Gastroesophageal sphincter (tissue), 4 donors: ENCODE measurements around the gene RAPGEF2. TPM values are rescaled to one million over a fixed set of nuclear protein-coding genes. Genes with fewer than 3 reads are reported as not detected.

Experiments used
- ATAC-seq: fragments of 150-250 bp; one replicate; pipeline ENCODE4 v1.9.1; 2016; ENCODE audit warnings: mild to moderate bottlenecking, moderate library complexity
- H3K27ac ChIP-seq, 4 donors: fragments of 200-600 bp; sonication (generic) in 3 of 4; 1 replicate in 3 of 4; 2 replicates in 1 of 4; pipeline ENCODE4 v1.5.1; 2016 to 2019
- H3K27me3 ChIP-seq: fragments of 200-600 bp; sonication (generic); one replicate; pipeline ENCODE4 v1.5.1; 2019
- H3K36me3 ChIP-seq, 2 donors: fragments of 200-600 bp; sonication (generic); one replicate each; pipeline ENCODE4 v1.5.1; 2019; ENCODE audit warnings: control low read depth in 1 of 2
- H3K4me1 ChIP-seq, 3 donors: fragments of 200-600 bp; sonication (generic); 1 replicate in 2 of 3; 2 replicates in 1 of 3; pipeline ENCODE4 v1.5.1; 2016 to 2019; ENCODE audit warnings: control low read depth in 2 of 3
- H3K4me3 ChIP-seq, 2 donors: fragments of 200-600 bp; sonication (generic); one replicate each; pipeline ENCODE4 v1.5.1; 2019; ENCODE audit warnings: mild to moderate bottlenecking in 1 of 2, moderate library complexity in 1 of 2
- H3K9me3 ChIP-seq, 3 donors: fragments of 200-600 bp; sonication (generic); one replicate each; pipeline ENCODE4 v1.5.1; 2017 to 2019; ENCODE audit warnings: control low read depth in 2 of 3
- EP300 ChIP-seq: sonication (generic); formaldehyde crosslinking; IDR thresholded peaks from one replicate; pipeline ENCODE4 v1.6.1; 2017; ENCODE audit warnings: antibody characterized with exemption, mild to moderate bottlenecking
- POLR2A ChIP-seq, 2 donors: fragments of 450-650 bp; IDR thresholded peaks; one replicate each; pipeline ENCODE4 v1.6.1; 2017; ENCODE audit warnings: antibody characterized with exemption in 2 of 2, mild to moderate bottlenecking in 2 of 2, moderate library complexity in 1 of 2
- POLR2AphosphoS5 ChIP-seq: sonication (generic); formaldehyde crosslinking; IDR thresholded peaks from one replicate; pipeline ENCODE4 v1.6.1; 2017; ENCODE audit warnings: antibody characterized with exemption
- WGBS, 2 donors: methylation state at CpG; one replicate each; pipeline ENCODE4 v1.1.5; 2018; ENCODE audit warnings: low coverage in 1 of 2; 5-methylcytosine and 5-hydroxymethylcytosine counted together
- total RNA-seq, 4 donors: library from RNA; depleted of rRNA; stranded (reverse); fragments of >200 nt; gene quantifications; one replicate each; pipeline ENCODE4 v1.1.0, GENCODE V29; 2016
- TF ChIP-seq, protein P1 (sequence below), 4 experiments: fragments of 200-600 bp in 2 of 4; fragments of 450-650 bp in 2 of 4; sonication (generic) in 1 of 4; IDR thresholded peaks; one replicate each; pipeline ENCODE4 v1.5.1; 2017 to 2019; ENCODE audit warnings: antibody characterized with exemption in 4 of 4, mild to moderate bottlenecking in 2 of 4, moderate library complexity in 2 of 4

Gene RAPGEF2
- total RNA-seq, 4 donors from 2014 or later: 49.5 to 67.5 (median 60.9) TPM

DNA sequence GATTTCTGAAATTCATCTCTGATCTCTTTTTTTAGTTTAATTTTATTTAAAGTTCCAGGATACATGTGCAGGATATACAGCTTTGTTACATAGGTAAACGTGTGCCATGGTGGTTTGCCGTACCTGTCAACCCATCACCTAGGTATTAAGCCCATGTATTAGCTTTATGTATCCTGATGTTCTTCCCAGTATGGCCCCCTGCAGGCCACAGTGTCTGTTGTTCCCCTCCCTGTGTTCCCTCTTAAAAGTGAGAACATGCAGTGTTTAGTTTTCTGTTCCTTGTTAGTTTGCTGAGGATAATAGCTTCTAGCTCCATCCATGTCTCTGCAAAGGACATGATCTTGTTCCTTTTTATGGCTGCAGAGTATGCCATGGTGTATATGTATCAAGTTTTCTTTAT, 153.2 kb downstream of the RAPGEF2 start:
- peaks cover 0 to 3% of the 10 kb centered on the region in 2 donors for H3K36me3 ChIP-seq
- H3K4me1 ChIP-seq: peaks cover 0 to 10% (median 5%) of the 10 kb centered on the region in 3 donors
- 90 to 94% methylated on average over 2 of the region's 2 CpGs for WGBS, 2 donors
- H3K9me3 ChIP-seq: no peaks in the 10 kb centered on the region
- no peak overlapping the region for H3K27ac ChIP-seq
- H3K27me3 ChIP-seq: no peaks in the 10 kb centered on the region
- no peak for ATAC-seq
- no peak overlapping the region for H3K4me3 ChIP-seq
- TF ChIP-seq POLR2A (IDR thresholded peaks at IDR 0.05) (no peak), EP300 (no peak), POLR2AphosphoS5 (no peak)
- TF ChIP-seq, protein P1, sequence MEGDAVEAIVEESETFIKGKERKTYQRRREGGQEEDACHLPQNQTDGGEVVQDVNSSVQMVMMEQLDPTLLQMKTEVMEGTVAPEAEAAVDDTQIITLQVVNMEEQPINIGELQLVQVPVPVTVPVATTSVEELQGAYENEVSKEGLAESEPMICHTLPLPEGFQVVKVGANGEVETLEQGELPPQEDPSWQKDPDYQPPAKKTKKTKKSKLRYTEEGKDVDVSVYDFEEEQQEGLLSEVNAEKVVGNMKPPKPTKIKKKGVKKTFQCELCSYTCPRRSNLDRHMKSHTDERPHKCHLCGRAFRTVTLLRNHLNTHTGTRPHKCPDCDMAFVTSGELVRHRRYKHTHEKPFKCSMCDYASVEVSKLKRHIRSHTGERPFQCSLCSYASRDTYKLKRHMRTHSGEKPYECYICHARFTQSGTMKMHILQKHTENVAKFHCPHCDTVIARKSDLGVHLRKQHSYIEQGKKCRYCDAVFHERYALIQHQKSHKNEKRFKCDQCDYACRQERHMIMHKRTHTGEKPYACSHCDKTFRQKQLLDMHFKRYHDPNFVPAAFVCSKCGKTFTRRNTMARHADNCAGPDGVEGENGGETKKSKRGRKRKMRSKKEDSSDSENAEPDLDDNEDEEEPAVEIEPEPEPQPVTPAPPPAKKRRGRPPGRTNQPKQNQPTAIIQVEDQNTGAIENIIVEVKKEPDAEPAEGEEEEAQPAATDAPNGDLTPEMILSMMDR (IDR thresholded peaks at IDR 0.05): no peak

DNA sequence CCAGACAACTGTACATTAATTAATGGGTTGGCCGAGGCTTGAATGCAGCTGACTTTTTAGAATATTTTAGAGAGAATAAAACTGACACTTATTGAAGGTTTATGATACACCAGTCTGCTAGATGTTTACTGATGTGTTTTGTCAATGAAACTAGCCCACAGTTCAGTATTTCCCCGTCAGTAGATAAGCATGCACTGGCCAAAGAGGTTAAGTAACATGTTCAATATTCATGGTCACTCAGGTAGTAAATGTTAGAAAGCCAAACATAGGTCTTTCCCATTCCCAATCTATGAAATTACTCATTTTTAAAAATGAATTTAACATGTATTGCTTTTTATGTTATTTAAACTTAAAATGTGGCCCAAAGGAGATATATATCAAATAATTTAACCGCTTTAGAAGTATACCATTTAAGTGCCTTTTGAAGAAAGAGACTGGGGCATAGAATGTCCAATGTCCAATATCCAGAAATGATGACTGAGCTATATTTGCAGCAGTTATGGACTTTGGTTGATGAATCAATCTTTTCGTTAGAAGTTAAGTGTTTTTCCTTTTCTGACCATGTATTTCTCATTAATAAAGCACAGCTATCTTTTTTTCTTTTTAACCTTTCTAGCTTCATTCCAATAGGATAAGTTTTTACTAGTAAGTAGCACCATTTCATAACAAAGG, 156.1 kb downstream of the RAPGEF2 start:
- H3K4me3 ChIP-seq: no peak overlapping the region
- no peaks in the 10 kb centered on the region for H3K36me3 ChIP-seq
- H3K4me1 ChIP-seq: no peaks in the 10 kb centered on the region
- ATAC-seq: no peak
- H3K9me3 ChIP-seq: no peaks in the 10 kb centered on the region
- TF ChIP-seq POLR2AphosphoS5: no peak
- no peak for TF ChIP-seq EP300
- TF ChIP-seq, protein P1 (IDR thresholded peaks at IDR 0.05): no peak
- 93 to 94% methylated on average over 4 of the region's 4 CpGs for WGBS, 2 donors
- no peak overlapping the region for H3K27ac ChIP-seq
- H3K27me3 ChIP-seq: no peaks in the 10 kb centered on the region

DNA sequence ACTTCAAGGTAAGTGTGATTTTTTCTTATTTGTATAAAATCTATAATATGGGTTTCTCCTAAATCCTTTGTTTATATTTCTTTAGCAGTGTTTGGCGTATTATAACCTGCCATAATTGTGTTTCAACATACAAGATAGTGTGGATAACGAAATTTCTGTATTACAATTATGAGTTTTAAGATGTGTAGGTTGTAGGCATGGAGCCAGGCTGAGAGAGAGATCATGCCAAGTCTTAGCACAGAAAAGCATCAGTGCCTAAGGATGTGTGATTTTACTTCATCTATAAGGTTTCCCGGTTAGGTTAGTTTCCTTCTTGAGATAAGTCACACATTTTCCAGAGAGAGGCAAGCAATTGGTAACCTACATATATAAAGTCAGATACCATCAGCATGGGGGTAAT, 161.2 kb downstream of the RAPGEF2 start:
- no peaks in the 10 kb centered on the region for H3K9me3 ChIP-seq
- ATAC-seq: no peak
- WGBS, 2 donors: 93 to 94% methylated on average over 3 of the region's 3 CpGs
- H3K4me3 ChIP-seq: no peak overlapping the region
- H3K27ac ChIP-seq: no peak overlapping the region
- no peaks in the 10 kb centered on the region for H3K36me3 ChIP-seq
- H3K4me1 ChIP-seq: peaks cover 5 to 23% (median 7%) of the 10 kb centered on the region in 3 donors
- no peaks in the 10 kb centered on the region for H3K27me3 ChIP-seq
- TF ChIP-seq POLR2A (IDR thresholded peaks at IDR 0.05) (no peak), POLR2AphosphoS5 (no peak), EP300 (no peak)

DNA sequence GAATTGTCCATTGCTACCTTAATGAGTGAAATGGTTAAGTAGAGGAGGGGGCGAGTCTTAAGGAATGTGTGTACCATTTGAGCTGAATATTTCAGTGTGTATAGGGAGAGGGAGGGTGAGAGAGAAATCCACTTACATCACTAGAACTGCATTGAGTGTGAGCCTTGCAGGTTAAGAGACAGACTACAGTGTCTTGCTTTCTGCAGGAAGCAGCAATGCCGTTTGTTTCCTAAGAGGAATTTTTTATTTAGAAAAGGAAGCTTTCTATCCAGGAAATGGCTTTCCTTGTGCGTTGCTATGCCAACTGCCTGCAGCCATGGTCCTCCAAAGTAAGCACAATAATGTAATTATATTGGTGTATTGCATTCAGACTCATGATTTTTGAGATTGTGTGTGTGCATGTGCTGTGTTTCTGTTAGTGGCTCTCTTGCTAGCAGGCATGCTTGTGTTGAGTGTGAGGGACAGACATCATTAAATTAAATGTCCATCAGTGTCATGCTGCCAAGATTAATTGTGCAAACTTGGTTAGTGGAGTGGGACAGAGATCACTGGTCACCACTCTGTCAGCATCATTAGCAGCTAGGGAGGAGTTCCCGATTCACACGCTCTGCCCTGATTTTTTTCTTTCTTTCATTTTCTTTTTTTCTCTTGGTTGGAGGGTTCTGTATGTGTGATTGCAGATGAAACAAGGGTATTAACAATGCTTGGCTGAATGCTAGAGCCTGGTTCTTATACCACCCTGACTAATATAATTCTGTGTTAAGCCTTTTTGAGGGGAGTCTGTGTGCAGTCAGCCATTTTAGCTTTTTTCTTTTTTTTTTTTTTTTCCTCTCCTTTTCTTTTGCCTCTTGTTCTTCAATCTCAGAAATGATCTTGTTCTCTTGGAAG, 164.3 kb downstream of the RAPGEF2 start:
- H3K27ac ChIP-seq: peak overlapping the region in 2 of 4 donors; percentile 38 to 46
- 40 to 41% methylated on average over 5 of the region's 5 CpGs for WGBS, 2 donors
- TF ChIP-seq POLR2A (IDR thresholded peaks at IDR 0.05): no peak
- no peak for TF ChIP-seq POLR2AphosphoS5
- no peak for TF ChIP-seq EP300
- TF ChIP-seq, protein P1 (IDR thresholded peaks at IDR 0.05): no peak
- peak overlapping the region; percentile 22 for H3K4me3 ChIP-seq
- no peaks in the 10 kb centered on the region for H3K9me3 ChIP-seq
- no peak for ATAC-seq
- no peaks in the 10 kb centered on the region for H3K36me3 ChIP-seq
- H3K27me3 ChIP-seq: no peaks in the 10 kb centered on the region
- peaks cover 7 to 30% (median 9%) of the 10 kb centered on the region in 3 donors for H3K4me1 ChIP-seq

DNA sequence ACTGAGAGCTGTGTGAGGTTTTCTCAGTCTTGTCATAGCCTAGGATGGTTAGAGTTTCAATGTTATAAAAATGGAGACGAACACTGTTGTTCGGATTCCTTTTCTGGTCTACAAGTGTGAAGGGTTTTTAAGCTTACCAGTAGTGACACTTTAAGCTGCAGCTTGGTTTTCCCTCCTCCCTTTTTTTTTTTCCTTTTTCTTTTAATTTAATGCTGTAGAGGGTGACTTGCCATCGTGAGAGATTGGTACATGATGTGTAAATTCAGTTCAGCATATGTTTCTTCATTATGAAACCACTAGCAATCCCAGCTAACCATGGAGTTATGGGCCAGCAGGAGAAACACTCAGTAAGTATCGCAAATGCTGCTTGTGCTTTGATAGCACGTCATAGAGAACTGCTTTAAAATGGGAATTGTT, 165.0 kb downstream of the RAPGEF2 start:
- ATAC-seq: no peak
- Histone ChIP-seq H3K4me1 (peaks cover 8 to 37% (median 15%) of the 10 kb centered on the region in 3 donors), H3K9me3 (no peaks in the 10 kb centered on the region), H3K27ac (peak overlapping the region in 3 of 4 donors; percentile 32 to 46 (median 38)), H3K27me3 (no peaks in the 10 kb centered on the region), H3K36me3 (no peaks in the 10 kb centered on the region), H3K4me3 (peak overlapping the region in 1 of 2 donors; percentile 22)
- 49 to 50% methylated on average over 3 to 5 of the region's 5 CpGs for WGBS, 2 donors
- TF ChIP-seq POLR2A (IDR thresholded peaks at IDR 0.05) (no peak), POLR2AphosphoS5 (no peak)
